GM12878 (cell line): ENCODE results near the gene CRTC2. TPM values are rescaled to one million over a fixed set of nuclear protein-coding genes. Genes with fewer than 3 reads are reported as not detected.
A peak's percentile ranks its signal among the peaks of the same experiment; 100 is the strongest.

ENCODE experiments used
- BCL3 ChIP-seq: IDR thresholded peaks from 2 replicates; pipeline ENCODE4 v1.6.1; 2011; ENCODE audit warnings: borderline replicate concordance, low read depth, mild to moderate bottlenecking, moderate library complexity, low read length; ENCODE audit not compliant: insufficient read depth, poor library complexity, severe bottlenecking
- BCLAF1 ChIP-seq: fragments of 450-650 bp; IDR thresholded peaks from 2 replicates; pipeline ENCODE4 v1.6.1; 2017; ENCODE audit warnings: antibody characterized with exemption, mild to moderate bottlenecking, moderate library complexity
- BRCA1 ChIP-seq: IDR thresholded peaks from 2 replicates; pipeline ENCODE4 v1.6.1; 2011; ENCODE audit warnings: low read depth, low read length, improper control_type of control experiment
- E2F4 ChIP-seq: IDR thresholded peaks from 2 replicates; pipeline ENCODE4 v1.6.1; 2012; ENCODE audit warnings: low read depth, low read length, improper control_type of control experiment
- EED ChIP-seq: sonication (generic); IDR thresholded peaks from 2 replicates; pipeline ENCODE4 v1.6.1; 2016; ENCODE audit warnings: antibody characterized with exemption, low read depth
- ESRRA ChIP-seq: IDR thresholded peaks from 2 replicates; pipeline ENCODE4 v1.6.1; 2012; ENCODE audit warnings: mild to moderate bottlenecking, low read length, improper control_type of control experiment
- FOXM1 ChIP-seq: IDR thresholded peaks from 2 replicates; pipeline ENCODE4 v1.6.1; 2012; ENCODE audit warnings: low read depth, mild to moderate bottlenecking, inconsistent platforms, low read length, moderate library complexity
- IKZF1 ChIP-seq: fragments of 450-650 bp; conservative IDR thresholded peaks from 2 replicates; pipeline ENCODE4 v1.6.1; 2017; ENCODE audit warnings: antibody characterized with exemption, mild to moderate bottlenecking
- IRF3 ChIP-seq: fragments of 450-650 bp; IDR thresholded peaks from 2 replicates; pipeline ENCODE4 v1.6.1; 2014; ENCODE audit warnings: mild to moderate bottlenecking
- JUNB ChIP-seq: IDR thresholded peaks from 2 replicates; pipeline ENCODE4 v1.6.1; 2016; ENCODE audit warnings: antibody characterized with exemption, mild to moderate bottlenecking
- KDM1A ChIP-seq: fragments of 200-600 bp; sonication (generic); IDR thresholded peaks from 2 replicates; pipeline ENCODE4 v1.6.1; 2016; ENCODE audit warnings: borderline replicate concordance
- MTA3 ChIP-seq: IDR thresholded peaks from 2 replicates; pipeline ENCODE4 v1.6.1; 2012; ENCODE audit warnings: low read length, inconsistent platforms, borderline replicate concordance
- NFYB ChIP-seq: IDR thresholded peaks from 2 replicates; pipeline ENCODE4 v1.6.1; 2011; ENCODE audit warnings: low read depth, mild to moderate bottlenecking, low read length, improper control_type of control experiment, moderate library complexity; ENCODE audit not compliant: insufficient read depth
- POLR2AphosphoS2 ChIP-seq: IDR thresholded peaks from 2 replicates; pipeline ENCODE4 v1.6.1; 2011; ENCODE audit warnings: low read depth, mild to moderate bottlenecking, low read length, improper control_type of control experiment, moderate library complexity
- SMAD5 ChIP-seq: IDR thresholded peaks from 2 replicates; pipeline ENCODE4 v1.6.1; 2016; ENCODE audit warnings: antibody characterized with exemption, low read depth
- SMARCA5 ChIP-seq: fragments of 450-650 bp; IDR thresholded peaks from 2 replicates; pipeline ENCODE4 v1.6.1; 2017; ENCODE audit warnings: mild to moderate bottlenecking
- SRF ChIP-seq, 2 experiments: IDR thresholded peaks; 2 replicates each; pipeline ENCODE4 v1.6.1; 2011; ENCODE audit warnings: low read depth in 2 of 2, low read length in 2 of 2, mild to moderate bottlenecking in 1 of 2, moderate library complexity in 1 of 2
- YY1 ChIP-seq: IDR thresholded peaks from 2 replicates; pipeline ENCODE4 v1.6.1; 2011; ENCODE audit warnings: low read depth, mild to moderate bottlenecking, low read length
- ZBED1 ChIP-seq: IDR thresholded peaks from 2 replicates; pipeline ENCODE4 v1.6.1; 2016; ENCODE audit warnings: borderline replicate concordance
- ZNF687 ChIP-seq: fragments of 450-650 bp; IDR thresholded peaks from 2 replicates; pipeline ENCODE4 v1.6.1; 2017; ENCODE audit warnings: mild to moderate bottlenecking, moderate library complexity
- ZSCAN29 ChIP-seq: fragments of 450-650 bp; IDR thresholded peaks from 2 replicates; pipeline ENCODE4 v1.6.1; 2017; ENCODE audit warnings: mild to moderate bottlenecking, moderate library complexity
- polyA plus RNA-seq, 11 experiments: library from polyadenylated mRNA; depleted of rRNA in 4 of 11; unstranded in 6 of 11; stranded (reverse) in 5 of 11; fragments of >200 nt; fragmentation: Nextera tagmentation in 4 of 11; fragmentation: Illumina TruSeq in 1 of 11; extraction: Ambion mirVana in 4 of 11; extraction: Trizol in 1 of 11; gene quantifications; 1 replicate in 1 of 11; 2 replicates in 10 of 11; pipeline versions ENCODE4 v1.2.1 to v1.2.3, GENCODE V29; 2011 to 2016; ENCODE audit warnings: inconsistent platforms in 2 of 11, missing spikeins in 2 of 11, low read depth in 1 of 11
- total RNA-seq, 4 experiments: library from RNA; depleted of rRNA in 3 of 4; stranded (reverse); fragments of >200 nt in 3 of 4; fragmentation: Illumina TruSeq in 1 of 4; extraction: Trizol in 1 of 4; gene quantifications; 2 replicates each; pipeline versions ENCODE4 v1.2.1 to v1.2.3, GENCODE V29; 2013 to 2021

CRTC2 gene
- total and polyA plus RNA-seq, 10 of the 15 experiments (the other 5 are each of a cell fraction or from before 2014, with no cell fraction given) = 5.1 to 57.9 (median 32.7) TPM

- TF ChIP-seq NFYB = no peak
- TF ChIP-seq ZNF687 = peak; percentile 89
- peak; percentile 94 for TF ChIP-seq ZBED1
- TF ChIP-seq ZSCAN29 = peak; percentile 96
- TF ChIP-seq BRCA1 = no peak
- TF ChIP-seq IKZF1 = peak; percentile 86
- TF ChIP-seq JUNB = peak; percentile 23; the same call in 1 of the 2 replicates
- no peak for TF ChIP-seq BCL3
- peak; percentile 93; the same call in 1 of the 2 replicates for TF ChIP-seq MTA3
- TF ChIP-seq POLR2AphosphoS2 = peak; percentile 99
- TF ChIP-seq SRF (IDR thresholded peaks at IDR 0.05; ENCODE audit: low read depth in 2 of 2, low read length in 2 of 2) = no peak
- no peak for TF ChIP-seq E2F4
- no peak for TF ChIP-seq IRF3
- TF ChIP-seq YY1 = peak; percentile 98
- no peak for TF ChIP-seq SMARCA5
- TF ChIP-seq FOXM1 = peak; percentile 68; the same call in 1 of the 2 replicates
- peak; percentile 99 for TF ChIP-seq SMAD5
- TF ChIP-seq ESRRA = no peak
- TF ChIP-seq KDM1A = no peak
- TF ChIP-seq BCLAF1 = no peak
- TF ChIP-seq EED = peak; percentile 41; the same call in 1 of the 2 replicates
Observed at GRCh38 chr1:153990468-153991150, 32.2 kb upstream of the CRTC2 start, which contains the start of gene RPS27 (continued).
